ENCODE measurements around the gene AFM.

The AFM gene

DNA sequence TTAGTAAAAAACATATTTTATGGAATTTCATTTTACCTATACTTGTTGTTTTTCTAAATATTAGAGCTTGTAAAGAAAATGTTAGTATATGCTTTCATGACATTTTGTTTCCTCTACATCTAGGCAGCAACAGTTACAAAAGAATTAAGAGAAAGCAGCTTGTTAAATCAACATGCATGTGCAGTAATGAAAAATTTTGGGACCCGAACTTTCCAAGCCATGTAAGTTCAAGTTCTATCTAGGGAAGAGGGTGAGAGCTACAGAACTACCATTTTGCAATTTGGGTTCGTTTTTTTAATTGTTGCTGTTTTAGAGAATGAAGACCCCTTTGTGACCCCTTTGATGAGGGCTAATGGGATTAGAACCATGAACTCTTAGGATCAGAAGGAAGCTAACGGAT lies 38.3 kb upstream of the AFM start:
- H3K4me3 ChIP-seq (ENCODE audit: low read length), result no peak overlapping the region
- TF ChIP-seq ZNF274 (IDR thresholded peaks at IDR 0.05; ENCODE audit: low read depth, low read length), result no peak

DNA sequence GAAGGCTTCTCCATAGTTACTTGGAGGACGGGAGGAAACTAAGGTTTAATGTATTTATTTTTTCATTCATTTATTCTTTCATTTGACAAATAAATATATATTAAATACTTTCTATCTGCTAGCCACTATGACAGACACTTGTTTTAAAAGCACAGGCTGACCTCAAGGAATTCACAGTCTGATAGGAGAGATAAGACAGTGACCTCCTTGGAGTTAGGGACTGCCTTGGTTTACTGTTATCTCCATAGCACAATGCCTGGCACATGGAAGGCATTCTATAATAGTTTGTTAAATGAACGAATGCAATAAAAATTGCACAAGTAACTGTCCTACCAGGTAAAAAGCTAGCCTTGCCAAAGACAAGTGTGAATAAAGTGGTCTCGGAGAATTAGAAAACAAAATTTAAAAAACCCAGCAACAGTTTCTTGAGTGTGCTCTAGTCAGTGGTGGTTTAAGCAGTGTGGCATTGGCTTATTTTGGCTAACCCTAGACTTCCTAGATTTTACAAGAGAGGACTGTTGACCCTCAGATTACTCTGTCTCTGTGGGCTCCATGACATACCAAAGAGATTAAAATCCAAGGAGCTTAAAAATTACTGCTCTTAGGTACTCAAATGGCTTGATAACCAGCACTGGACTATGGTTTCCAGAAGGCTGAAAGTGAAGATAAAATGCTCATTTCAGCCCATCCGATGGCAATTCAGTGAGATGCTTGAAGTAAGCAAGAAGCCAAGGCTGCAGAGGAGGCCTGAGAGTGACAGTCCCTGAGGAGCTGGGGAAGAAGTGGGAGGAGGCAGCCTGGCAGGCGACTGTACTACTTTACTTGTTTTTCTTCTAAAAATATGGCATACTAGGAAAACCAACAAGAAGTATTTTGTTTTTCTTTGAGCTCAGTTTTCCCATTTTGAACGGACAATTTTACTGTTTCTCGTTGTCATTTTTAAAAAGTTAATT lies 35.9 kb upstream of the AFM start:
- no peak for TF ChIP-seq ZNF274 (IDR thresholded peaks at IDR 0.05; ENCODE audit: low read depth, low read length)
- H3K4me3 ChIP-seq (ENCODE audit: low read length), result no peak overlapping the region

DNA sequence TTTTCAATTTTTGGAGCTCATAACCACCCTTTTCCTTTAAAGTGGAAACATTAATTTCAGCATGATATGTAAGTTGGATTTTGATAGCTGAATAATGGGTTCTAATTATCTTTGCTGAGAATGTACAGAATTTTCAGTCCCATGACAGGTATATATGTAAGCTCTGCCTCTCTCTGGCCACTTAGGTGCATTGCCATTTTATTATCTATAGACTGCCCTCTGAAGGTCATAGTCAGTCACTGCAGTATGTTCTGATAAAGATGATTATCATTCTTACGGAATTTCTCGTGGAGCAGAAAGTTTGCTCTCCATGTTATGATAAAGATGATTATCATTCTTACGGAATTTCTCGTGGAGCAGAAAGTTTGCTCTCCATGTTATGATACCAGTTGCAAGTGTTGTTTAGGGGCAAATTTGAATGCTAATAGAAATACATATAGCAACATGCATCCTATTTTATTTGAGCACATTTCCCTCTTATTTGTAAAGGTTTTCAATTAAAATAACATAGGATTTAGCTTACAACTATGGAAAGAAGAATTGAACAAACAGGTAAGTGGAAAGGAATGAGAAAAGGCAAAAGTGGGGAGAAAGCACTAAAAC lies 35.1 kb upstream of the AFM start:
- no peak overlapping the region for H3K4me3 ChIP-seq (ENCODE audit: low read length)
- no peak for TF ChIP-seq ZNF274 (IDR thresholded peaks at IDR 0.05; ENCODE audit: low read depth, low read length)

DNA sequence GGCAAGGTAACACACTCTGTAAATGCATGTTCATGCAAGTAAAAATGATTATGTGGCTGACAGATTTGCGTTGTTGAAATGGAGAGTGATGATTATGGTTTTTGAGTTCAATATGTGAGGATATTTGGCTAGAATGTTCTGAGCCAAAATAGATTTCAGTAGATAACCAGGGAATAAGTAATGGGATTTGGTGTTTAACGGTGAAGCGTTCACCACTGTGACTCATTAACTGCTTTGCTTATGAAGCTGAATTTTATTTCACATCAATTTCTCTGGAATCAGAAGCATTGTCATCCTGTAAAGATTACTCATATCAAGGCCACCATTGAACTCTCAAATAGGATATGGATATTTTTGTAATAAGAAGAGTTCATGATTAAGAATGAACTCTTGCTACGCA lies 33.9 kb upstream of the AFM start:
- no peak overlapping the region for H3K4me3 ChIP-seq (ENCODE audit: low read length)
- TF ChIP-seq ZNF274 (IDR thresholded peaks at IDR 0.05; ENCODE audit: low read depth, low read length), result no peak

DNA sequence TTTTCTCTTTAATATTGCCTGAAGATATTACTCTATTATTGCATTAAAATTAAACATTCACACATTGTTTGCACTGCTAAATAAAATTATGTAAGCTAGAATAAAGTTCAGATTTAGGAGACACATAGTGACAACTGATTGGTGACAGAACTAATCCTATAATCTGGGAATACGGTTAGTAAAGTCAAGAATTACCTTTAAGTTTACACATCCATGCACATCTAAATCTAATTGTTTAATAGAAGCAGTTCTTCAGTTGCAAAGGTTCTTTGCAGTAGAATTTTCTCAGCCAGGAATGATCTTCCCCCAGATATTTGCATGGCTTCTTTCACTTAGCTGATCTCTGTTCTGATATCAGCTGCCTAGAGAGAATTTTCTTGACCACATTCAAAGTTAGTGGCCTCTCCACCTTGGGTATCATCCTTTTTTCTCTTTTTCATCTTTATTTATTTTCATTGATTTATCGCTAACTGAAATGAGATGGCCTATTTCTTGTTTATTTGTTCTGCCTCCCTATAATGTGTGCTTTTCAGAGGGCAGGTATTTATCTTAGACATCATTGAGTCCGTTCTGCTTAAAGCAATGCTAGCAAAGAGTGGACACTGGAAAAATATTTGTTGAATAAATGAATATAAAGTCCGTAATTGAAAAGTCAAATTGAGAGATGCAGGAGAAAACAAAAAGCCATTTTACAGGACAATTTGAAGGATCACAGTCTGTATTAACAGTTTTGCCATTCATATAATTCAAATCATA lies 32.9 kb upstream of the AFM start:
- TF ChIP-seq ZNF274 (IDR thresholded peaks at IDR 0.05; ENCODE audit: low read depth, low read length), result no peak
- H3K4me3 ChIP-seq (ENCODE audit: low read length), result no peak overlapping the region

DNA sequence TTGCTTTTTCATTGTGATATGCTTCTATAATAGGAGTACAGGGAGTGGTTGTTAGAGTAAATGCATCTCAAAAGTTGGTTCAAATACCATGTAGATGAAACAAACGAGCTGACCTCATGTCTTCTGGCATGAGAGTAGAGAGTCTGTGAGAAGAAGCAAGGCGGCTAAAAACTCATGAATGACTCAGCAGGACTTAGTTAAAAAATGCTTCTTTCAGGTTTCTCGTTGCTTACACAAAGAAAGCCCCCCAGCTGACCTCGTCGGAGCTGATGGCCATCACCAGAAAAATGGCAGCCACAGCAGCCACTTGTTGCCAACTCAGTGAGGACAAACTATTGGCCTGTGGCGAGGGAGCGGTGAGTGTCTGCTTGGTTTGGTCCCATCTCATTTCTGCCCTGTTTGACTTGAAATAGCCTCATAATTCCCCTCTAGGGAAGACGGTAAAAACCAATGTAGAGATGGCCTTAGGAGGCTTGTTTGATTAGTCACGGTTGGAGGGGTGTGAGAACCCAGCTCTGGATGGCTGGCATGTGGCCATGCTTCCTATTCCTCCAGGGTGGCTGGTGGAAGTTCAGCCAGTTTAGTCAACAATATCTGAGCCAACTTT lies 31.0 kb upstream of the AFM start:
- TF ChIP-seq ZNF274 (IDR thresholded peaks at IDR 0.05; ENCODE audit: low read depth, low read length), result no peak
- H3K4me3 ChIP-seq (ENCODE audit: low read length), result no peak overlapping the region

DNA sequence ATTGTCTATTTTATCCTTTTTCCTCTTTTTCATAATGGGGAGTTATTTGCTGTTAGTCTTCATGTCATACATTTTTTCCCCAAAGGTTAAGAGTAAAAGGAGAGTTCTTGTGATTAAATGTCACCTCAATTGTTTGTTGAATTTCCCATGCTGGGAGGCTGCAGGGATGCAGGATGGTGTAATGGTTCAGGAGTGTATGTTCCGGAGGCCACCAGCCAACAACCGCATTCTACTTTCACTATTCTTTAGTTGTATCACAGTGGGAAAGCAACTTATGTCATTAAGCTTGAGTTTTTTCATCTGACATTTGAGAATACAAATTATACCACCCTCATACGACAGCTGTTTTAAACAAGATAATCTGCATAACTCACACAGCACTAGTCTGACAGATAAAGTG lies 30.1 kb upstream of the AFM start:
- no peak for TF ChIP-seq ZNF274 (IDR thresholded peaks at IDR 0.05; ENCODE audit: low read depth, low read length)

DNA sequence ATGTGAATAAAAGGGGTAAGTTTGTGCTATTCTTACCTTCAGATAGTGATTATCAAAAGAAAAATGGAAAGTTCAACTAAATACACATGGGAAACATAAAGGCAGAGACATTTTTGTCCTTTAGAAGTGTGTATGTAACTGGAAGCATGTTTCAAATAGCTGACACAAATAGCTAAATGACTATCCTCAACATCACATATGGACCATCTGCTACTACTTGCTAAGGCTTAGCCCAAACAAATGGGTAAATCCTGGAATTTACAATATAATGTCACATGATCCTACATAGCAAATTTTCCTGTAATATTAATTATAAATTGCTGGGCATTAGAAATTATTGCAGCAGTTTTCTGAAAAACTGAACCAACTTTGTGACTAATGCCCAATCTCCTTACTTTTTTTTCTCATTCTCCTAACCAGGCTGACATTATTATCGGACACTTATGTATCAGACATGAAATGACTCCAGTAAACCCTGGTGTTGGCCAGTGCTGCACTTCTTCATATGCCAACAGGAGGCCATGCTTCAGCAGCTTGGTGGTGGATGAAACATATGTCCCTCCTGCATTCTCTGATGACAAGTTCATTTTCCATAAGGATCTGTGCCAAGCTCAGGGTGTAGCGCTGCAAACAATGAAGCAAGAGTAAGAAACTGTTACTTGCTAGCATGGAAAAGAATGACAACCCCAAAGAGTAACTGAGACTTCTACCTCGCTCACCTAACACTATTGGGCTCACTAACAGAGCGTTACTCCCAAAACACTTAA lies 29.4 kb upstream of the AFM start:
- TF ChIP-seq ZNF274 (IDR thresholded peaks at IDR 0.05; ENCODE audit: low read depth, low read length), result no peak
- H3K4me3 ChIP-seq (ENCODE audit: low read length), result no peak overlapping the region

More for the DNA sequence above, 30.1 kb upstream of the AFM start:
- H3K4me3 ChIP-seq (ENCODE audit: low read length), result no peak overlapping the region

DNA sequence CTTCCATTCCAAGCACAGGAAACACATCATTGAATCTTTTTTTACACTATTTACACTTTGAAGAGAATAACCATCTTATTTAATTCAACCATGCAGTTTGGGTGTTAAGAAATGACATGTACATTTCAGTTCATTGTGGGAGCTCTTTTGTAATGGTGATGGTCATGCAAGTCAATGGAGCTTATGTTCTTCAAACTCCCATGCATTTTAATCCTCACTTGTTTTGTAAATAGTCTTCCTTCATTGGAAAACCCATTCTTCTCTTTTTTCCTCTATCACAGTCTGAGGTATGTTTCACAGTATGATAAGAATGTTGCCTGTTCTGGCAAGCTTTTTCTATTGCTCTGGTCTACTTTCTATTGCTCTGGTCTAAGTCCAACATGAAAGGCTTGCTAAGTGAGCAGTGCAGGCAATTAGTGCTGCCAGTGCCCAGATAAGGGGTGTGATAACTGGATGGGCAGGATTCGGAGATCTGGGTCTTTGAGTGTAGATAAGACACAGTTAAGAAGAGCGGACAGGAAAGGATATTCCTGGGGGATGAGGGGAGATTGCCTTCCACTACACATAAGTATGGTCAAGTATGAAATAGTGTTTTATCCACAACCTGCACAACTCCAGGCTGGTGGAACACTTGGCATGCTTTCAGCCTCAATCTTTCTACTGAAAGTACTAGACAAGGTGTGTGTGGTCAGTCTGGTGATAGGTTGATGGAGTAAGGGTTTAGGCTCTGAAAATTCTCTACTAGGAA lies 28.4 kb upstream of the AFM start:
- no peak for TF ChIP-seq ZNF274 (IDR thresholded peaks at IDR 0.05; ENCODE audit: low read depth, low read length)
- no peak overlapping the region for H3K4me3 ChIP-seq (ENCODE audit: low read length)

DNA sequence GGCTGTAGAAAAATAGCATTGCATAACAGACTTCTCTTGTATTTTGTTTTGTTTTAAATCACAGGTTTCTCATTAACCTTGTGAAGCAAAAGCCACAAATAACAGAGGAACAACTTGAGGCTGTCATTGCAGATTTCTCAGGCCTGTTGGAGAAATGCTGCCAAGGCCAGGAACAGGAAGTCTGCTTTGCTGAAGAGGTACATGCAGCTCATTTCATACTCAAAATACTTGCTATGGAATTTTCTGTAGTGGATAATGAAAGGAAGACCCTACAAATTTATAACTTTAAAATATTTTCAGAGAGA lies 27.9 kb upstream of the AFM start:
- H3K4me3 ChIP-seq (ENCODE audit: low read length), result no peak overlapping the region
- no peak for TF ChIP-seq ZNF274 (IDR thresholded peaks at IDR 0.05; ENCODE audit: low read depth, low read length)

DNA sequence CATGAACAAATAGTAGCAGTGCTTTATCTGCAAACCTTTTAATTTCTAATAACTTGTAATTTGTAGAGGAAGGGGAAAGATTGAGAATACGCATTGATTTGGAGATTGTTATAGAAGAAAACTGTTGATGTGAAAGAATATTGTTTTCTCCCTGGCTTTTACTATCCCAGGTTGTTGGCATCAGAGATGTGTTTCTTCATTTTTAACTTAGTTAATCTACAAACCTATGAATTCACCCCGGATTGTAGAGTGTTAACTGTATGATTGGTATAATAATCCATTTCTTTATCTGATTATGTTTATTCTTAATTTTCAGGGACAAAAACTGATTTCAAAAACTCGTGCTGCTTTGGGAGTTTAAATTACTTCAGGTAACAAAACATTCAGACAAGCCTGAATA lies 26.6 kb upstream of the AFM start:
- TF ChIP-seq ZNF274 (IDR thresholded peaks at IDR 0.05; ENCODE audit: low read depth, low read length), result no peak
- no peak overlapping the region for H3K4me3 ChIP-seq (ENCODE audit: low read length)

DNA sequence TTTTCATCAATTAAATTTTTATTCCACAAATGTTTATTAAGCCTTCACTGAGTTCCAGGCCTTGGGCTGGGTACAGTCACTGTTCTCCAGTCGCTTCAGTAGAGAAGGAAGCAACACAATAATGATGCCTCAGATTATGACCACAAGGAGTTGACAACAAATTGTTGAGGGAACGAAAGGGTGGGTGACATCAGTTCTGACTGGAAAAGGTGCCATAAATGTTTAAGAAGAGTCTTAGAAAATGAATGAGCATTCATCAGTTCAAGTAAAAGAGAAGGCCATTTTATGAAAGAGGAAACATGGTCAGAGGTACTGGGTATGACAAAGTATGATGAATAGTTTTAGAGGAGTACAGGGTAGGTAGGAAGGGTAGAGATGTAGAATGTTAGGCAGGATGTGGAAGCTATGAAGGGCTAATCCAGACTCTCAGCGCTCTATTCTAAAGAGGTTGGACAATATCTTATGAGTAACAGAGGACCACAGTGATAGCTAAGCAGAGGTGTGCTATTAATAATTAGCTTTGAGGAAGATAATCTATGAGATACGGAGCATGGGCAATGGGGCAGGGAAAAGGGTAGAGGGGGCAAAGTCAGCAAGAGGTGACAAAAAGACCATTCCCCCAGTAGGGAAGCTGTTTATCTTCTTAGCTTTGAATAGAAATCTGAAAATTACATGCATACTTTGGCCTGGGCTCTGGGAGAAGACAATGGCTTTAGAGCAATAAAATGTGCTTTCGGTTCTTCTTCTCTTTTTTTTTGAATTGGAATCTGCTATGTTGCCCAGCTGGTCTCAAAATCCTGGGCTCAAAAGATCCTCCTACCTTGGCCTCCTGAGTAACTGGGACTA lies 25.1 kb upstream of the AFM start:
- no peak overlapping the region for H3K4me3 ChIP-seq (ENCODE audit: low read length)
- no peak for TF ChIP-seq ZNF274 (IDR thresholded peaks at IDR 0.05; ENCODE audit: low read depth, low read length)
